ENCODE data around the gene OR10H2.
"Not testable (repeated sequence)": the region's sequence is repeated elsewhere in the genome, so short reads cannot be mapped to it uniquely, and the experiment has no call there.

Gene OR10H2

DNA sequence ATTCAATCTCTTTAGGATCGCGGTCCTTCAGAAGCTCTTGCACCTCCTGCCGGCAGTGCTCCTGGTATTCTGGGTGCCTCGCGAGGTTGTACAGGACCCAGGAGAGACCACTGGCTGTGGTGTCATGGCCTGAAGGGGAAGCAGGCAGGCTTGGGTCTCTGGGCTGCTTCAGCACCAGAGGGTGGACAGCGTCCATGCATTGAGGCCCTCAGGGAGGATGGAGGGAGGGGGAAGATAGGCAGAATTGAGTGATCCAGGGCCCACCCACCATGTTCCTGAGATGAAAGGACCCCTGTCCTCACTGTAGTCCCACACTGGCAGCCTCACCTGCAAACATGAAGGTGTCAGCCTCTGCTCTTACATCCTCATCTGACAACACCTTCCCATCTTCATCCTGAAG is 41.8 kb downstream of the OR10H2 start:
- Histone ChIP-seq H3K79me2 (ENCODE audit: insufficient read depth, low read length) (no peaks in the 10 kb centered on the region), H3K4me3 (ENCODE audit: low read length, poor library complexity, severe bottlenecking) (no peak overlapping the region), H3K4me1 (ENCODE audit: insufficient read depth, low read length, poor library complexity, severe bottlenecking) (no peaks in the 10 kb centered on the region), H3K36me3 (ENCODE audit: insufficient read depth, low read length) (no peaks in the 10 kb centered on the region), H3K4me2 (ENCODE audit: low read depth, low read length, poor library complexity, severe bottlenecking) (no peak overlapping the region), H2AFZ (ENCODE audit: low read length) (no peak overlapping the region), H3K9me3 (ENCODE audit: insufficient read depth, low read depth, low read length) (no peaks in the 10 kb centered on the region), H3K27me3 (ENCODE audit: insufficient read depth, low read length, poor library complexity, severe bottlenecking) (no peaks in the 10 kb centered on the region), H3F3A (ENCODE audit: low read depth) (no peaks in the 10 kb centered on the region), H4K20me1 (ENCODE audit: insufficient read depth, low read length, poor library complexity, severe bottlenecking) (no peaks in the 10 kb centered on the region), H3K9ac (ENCODE audit: low read depth, low read length, poor library complexity, severe bottlenecking) (no peak overlapping the region), H3K9me2 (replicated peaks; ENCODE audit: low read depth, low read length) (no peaks in the 10 kb centered on the region)
- TF ChIP-seq EZH2phosphoT487 (IDR thresholded peaks at IDR 0.05; ENCODE audit: borderline replicate concordance) (no peak), CTCF (conservative IDR thresholded peaks at IDR 0.05; ENCODE audit: low read length) (no peak)

GRCh38 chr19:15774159-15774558 is 46.3 kb downstream of the OR10H2 start:
- H3K9me3 ChIP-seq (ENCODE audit: insufficient read depth, low read depth, low read length); H3K9ac ChIP-seq (ENCODE audit: low read depth, low read length, poor library complexity, severe bottlenecking); H3K79me2 ChIP-seq (ENCODE audit: insufficient read depth, low read length); H3K9me2 ChIP-seq (replicated peaks; ENCODE audit: low read depth, low read length); H3K36me3 ChIP-seq (ENCODE audit: insufficient read depth, low read length); H3F3A ChIP-seq (ENCODE audit: low read depth); H4K20me1 ChIP-seq (ENCODE audit: insufficient read depth, low read length, poor library complexity, severe bottlenecking); H3K4me2 ChIP-seq (ENCODE audit: low read depth, low read length, poor library complexity, severe bottlenecking); H3K4me1 ChIP-seq (ENCODE audit: insufficient read depth, low read length, poor library complexity, severe bottlenecking); H3K27me3 ChIP-seq (ENCODE audit: insufficient read depth, low read length, poor library complexity, severe bottlenecking); H3K4me3 ChIP-seq (ENCODE audit: low read length, poor library complexity, severe bottlenecking); H2AFZ ChIP-seq (ENCODE audit: low read length): not testable (repeated sequence)

- no peak overlapping the region for H3K4me3 ChIP-seq (ENCODE audit: low read length, poor library complexity, severe bottlenecking)
- no peaks in the 10 kb centered on the region for H3K79me2 ChIP-seq (ENCODE audit: insufficient read depth, low read length)
- no peaks in the 10 kb centered on the region for H3K9me3 ChIP-seq (ENCODE audit: insufficient read depth, low read depth, low read length)
- H2AFZ ChIP-seq (ENCODE audit: low read length): no peak overlapping the region
- no peak overlapping the region for H3K4me2 ChIP-seq (ENCODE audit: low read depth, low read length, poor library complexity, severe bottlenecking)
- no peaks in the 10 kb centered on the region for H3F3A ChIP-seq (ENCODE audit: low read depth)
- no peaks in the 10 kb centered on the region for H3K9me2 ChIP-seq (replicated peaks; ENCODE audit: low read depth, low read length)
- H3K4me1 ChIP-seq (ENCODE audit: insufficient read depth, low read length, poor library complexity, severe bottlenecking): no peaks in the 10 kb centered on the region
- H3K9ac ChIP-seq (ENCODE audit: low read depth, low read length, poor library complexity, severe bottlenecking): no peak overlapping the region
- TF ChIP-seq EZH2phosphoT487 (IDR thresholded peaks at IDR 0.05; ENCODE audit: borderline replicate concordance) (no peak), CTCF (conservative IDR thresholded peaks at IDR 0.05; ENCODE audit: low read length) (no peak)
- H3K36me3 ChIP-seq (ENCODE audit: insufficient read depth, low read length): no peaks in the 10 kb centered on the region
- H3K27me3 ChIP-seq (ENCODE audit: insufficient read depth, low read length, poor library complexity, severe bottlenecking): no peaks in the 10 kb centered on the region
- H4K20me1 ChIP-seq (ENCODE audit: insufficient read depth, low read length, poor library complexity, severe bottlenecking): no peaks in the 10 kb centered on the region
Observed at GRCh38 chr19:15775249-15775648, 47.4 kb downstream of the OR10H2 start.

- Histone ChIP-seq H3K4me2 (ENCODE audit: low read depth, low read length, poor library complexity, severe bottlenecking) (no peak overlapping the region), H3K9ac (ENCODE audit: low read depth, low read length, poor library complexity, severe bottlenecking) (no peak overlapping the region), H3F3A (ENCODE audit: low read depth) (no peaks in the 10 kb centered on the region), H3K4me1 (ENCODE audit: insufficient read depth, low read length, poor library complexity, severe bottlenecking) (no peaks in the 10 kb centered on the region), H3K9me2 (replicated peaks; ENCODE audit: low read depth, low read length) (no peaks in the 10 kb centered on the region), H3K36me3 (ENCODE audit: insufficient read depth, low read length) (no peaks in the 10 kb centered on the region), H3K27me3 (ENCODE audit: insufficient read depth, low read length, poor library complexity, severe bottlenecking) (no peaks in the 10 kb centered on the region), H3K79me2 (ENCODE audit: insufficient read depth, low read length) (no peaks in the 10 kb centered on the region), H3K9me3 (ENCODE audit: insufficient read depth, low read depth, low read length) (no peaks in the 10 kb centered on the region), H4K20me1 (ENCODE audit: insufficient read depth, low read length, poor library complexity, severe bottlenecking) (no peaks in the 10 kb centered on the region), H3K4me3 (ENCODE audit: low read length, poor library complexity, severe bottlenecking) (no peak overlapping the region), H2AFZ (ENCODE audit: low read length) (no peak overlapping the region)
- TF ChIP-seq EZH2phosphoT487 (IDR thresholded peaks at IDR 0.05; ENCODE audit: borderline replicate concordance) (no peak), CTCF (conservative IDR thresholded peaks at IDR 0.05; ENCODE audit: low read length) (no peak)
Observed at GRCh38 chr19:15776264-15776663, 48.4 kb downstream of the OR10H2 start.

Data from Loucy (cell line).